ENCODE results near the gene MAPKAP1.
"Not testable (repeated sequence)": the region's sequence is repeated elsewhere in the genome, so short reads cannot be mapped to it uniquely, and the experiment has no call there.

Gene MAPKAP1

GRCh38 chr9:125730168-125730567 lies 23.2 kb upstream of the MAPKAP1 start:
- no peak for DNase-seq (ENCODE audit: low spot score)

DNA sequence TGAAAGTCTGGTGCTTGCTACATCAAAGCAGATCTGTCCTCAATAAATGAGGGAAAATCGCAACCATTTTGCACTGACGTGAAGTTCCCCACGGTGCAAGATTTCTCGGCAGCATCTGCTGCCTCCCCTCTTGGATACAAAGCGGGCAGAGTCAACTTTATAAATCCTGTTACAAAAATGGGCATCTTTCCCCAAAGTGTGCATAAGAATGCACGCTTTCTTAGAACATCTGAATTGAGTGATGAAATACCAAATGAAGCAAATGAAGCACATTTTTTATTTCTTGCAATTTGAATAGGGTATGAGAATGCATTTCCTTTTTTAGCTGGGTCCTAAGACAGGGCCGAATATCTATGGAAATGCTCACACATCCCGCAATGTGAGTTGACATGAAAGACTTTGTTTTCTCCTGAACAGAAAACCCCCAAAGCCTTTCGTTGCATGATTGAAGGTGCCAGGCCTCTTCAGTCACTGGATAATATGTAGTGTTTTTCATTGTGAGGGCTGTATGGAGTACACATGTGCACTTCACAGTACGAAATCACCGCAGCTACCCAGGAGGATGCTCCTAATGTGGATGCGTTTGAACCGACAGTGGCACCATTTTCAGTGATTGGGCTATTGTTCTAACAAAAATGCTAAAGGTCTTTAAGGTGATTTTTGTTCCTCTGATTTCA lies 19.6 kb upstream of the MAPKAP1 start:
- DNase-seq (ENCODE audit: low spot score): no peak

GRCh38 chr9:125707472-125707804 lies 430 bp upstream of the MAPKAP1 start:
- no peak for DNase-seq (ENCODE audit: low spot score)

- no peak for DNase-seq (ENCODE audit: low spot score)
Observed at GRCh38 chr9:125705893-125706292, 1.1 kb downstream of the MAPKAP1 start.

- DNase-seq (ENCODE audit: low spot score): no peak
Observed at GRCh38 chr9:125703662-125704061, 3.3 kb downstream of the MAPKAP1 start.

- no peak for DNase-seq (ENCODE audit: low spot score)
Observed at GRCh38 chr9:125701351-125701750, 5.7 kb downstream of the MAPKAP1 start.

- DNase-seq (ENCODE audit: low spot score): no peak
Observed at GRCh38 chr9:125700791-125701190, 6.2 kb downstream of the MAPKAP1 start.

DNA sequence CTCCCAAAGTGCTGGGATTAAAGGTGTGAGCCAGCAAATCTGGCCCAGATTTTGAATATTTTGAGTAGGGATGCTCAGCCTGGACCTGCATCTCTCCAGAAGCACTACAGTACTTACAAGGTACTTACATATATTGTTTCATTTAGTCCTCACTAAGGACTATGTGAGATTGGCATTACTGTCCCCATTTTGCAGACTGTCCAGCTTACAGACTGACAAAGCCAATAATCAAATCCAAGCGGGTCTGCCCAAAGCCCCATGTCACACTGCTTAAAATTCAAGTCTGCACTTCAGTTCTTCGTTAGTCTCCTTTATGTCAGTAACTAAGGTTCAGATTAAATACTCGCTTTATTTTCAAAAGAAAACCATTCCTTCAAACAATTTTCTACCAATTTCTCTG lies 7.1 kb downstream of the MAPKAP1 start:
- no peak for DNase-seq (ENCODE audit: low spot score)

DNA sequence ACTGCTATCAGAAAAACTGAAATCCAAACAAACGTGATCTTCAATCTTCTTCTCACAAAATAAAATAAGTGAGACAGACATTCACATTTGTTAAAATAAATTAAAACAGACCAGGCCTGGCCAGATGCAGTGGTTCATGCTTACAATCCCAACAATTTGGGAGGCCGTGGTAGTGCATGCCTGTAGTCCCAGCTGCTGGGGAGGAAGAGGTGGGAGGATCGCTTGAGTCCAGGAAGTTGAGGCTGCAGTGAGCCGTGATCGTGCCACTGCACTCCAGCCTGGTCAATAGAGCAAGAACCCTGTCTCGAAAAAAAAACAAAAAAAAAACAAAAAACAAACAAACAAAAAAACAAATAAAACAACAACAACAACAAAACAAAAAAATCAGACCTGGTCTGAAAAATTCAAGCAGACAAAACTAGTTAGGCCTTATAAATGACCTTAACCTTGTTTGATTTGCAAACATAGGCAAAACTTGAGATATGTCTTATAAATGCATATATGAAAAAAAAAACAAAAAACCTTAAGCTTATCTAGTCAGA lies 10.8 kb downstream of the MAPKAP1 start:
- DNase-seq (ENCODE audit: low spot score): no peak

DNA sequence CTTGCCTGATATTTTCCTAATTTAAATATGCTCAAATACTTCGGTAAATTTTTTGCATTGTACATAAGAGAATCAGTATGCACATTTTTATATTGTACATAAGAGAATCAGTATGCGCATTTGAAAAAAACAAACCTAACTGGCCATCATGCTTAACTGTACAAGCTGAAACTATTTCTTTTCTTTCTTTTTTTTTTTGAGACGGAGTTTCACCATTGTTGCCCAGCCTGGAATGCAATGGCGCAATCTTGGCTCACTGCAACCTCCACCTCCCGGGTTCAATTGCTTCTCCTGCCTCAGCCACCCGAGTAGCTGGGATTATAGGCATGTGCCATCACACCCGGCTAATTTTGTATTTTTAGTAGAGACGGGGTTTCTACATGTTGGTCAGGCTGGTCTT lies 11.5 kb downstream of the MAPKAP1 start:
- not testable (repeated sequence) for DNase-seq (ENCODE audit: low spot score)

DNA sequence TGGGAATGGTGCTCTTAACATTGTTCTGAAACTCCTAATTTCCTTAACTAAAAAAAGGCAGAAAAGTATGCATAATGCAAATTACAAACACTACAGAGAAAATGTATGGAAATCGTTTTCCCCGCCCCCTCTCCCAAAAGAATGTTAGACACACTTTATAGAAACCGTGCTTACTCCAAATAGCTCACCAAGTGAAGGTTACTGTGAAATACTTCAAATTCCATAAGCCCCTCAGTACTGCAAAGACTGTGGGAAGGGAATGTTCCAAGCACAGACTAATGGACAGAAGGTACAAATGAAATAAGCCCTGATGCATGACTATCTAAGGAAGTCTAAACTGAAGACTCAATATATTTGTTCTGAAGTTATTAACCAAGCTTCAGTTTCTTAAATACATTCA lies 12.5 kb downstream of the MAPKAP1 start:
- no peak for DNase-seq (ENCODE audit: low spot score)

GRCh38 chr9:125693492-125693891 lies 13.5 kb downstream of the MAPKAP1 start:
- not testable (repeated sequence) for DNase-seq (ENCODE audit: low spot score)

GRCh38 chr9:125691869-125692268 lies 15.1 kb downstream of the MAPKAP1 start:
- no peak for DNase-seq (ENCODE audit: low spot score)

DNA sequence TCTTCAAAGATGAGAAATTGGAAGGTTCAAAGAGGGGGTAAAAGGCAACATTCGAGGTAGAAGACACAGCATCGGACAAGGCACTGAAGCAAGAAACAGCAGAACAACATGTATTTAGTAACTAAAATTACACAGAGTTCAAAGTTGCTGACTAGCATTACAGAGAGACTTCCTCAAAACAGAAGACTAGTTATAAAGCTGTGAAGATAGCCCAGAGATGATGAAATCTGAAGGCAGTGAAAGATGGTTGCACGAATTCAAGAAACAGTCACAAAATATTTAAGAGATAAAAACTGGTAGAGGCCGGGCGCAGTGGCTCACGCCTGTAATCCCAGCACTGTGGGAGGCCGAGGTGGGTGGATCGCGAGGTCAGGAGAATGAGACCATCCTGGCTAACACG lies 16.3 kb downstream of the MAPKAP1 start:
- no peak for DNase-seq (ENCODE audit: low spot score)

- no peak for DNase-seq (ENCODE audit: low spot score)
Observed at GRCh38 chr9:125687163-125687863, 19.7 kb downstream of the MAPKAP1 start.

GRCh38 chr9:125685167-125685566 lies 21.8 kb downstream of the MAPKAP1 start:
- no peak for DNase-seq (ENCODE audit: low spot score)

DNA sequence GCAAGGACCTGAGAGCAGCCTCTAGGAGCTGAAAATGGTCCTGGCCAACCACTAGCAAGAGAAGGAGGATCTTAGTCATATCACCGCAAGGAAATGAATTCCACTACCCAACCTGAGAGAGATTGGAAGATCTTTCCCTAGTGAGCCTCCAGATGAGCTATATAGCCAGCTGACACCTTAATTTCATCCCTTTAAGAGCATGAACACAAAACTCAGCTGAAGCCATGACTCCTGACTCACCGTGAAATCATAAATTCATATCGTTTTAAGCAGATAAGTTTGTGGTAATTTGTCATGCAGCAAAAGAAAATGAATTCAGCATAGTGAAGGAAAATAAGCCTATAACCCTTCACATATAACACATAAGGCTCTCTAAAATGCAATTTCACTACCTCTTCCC lies 23.5 kb downstream of the MAPKAP1 start:
- no peak for DNase-seq (ENCODE audit: low spot score)

- no peak for DNase-seq (ENCODE audit: low spot score)
Observed at GRCh38 chr9:125682340-125682739, 24.7 kb downstream of the MAPKAP1 start.

- no peak for DNase-seq (ENCODE audit: low spot score)
Observed at GRCh38 chr9:125681657-125682056, 25.4 kb downstream of the MAPKAP1 start.

GRCh38 chr9:125681086-125681622 lies 25.9 kb downstream of the MAPKAP1 start:
- DNase-seq (ENCODE audit: low spot score): no peak

DNA sequence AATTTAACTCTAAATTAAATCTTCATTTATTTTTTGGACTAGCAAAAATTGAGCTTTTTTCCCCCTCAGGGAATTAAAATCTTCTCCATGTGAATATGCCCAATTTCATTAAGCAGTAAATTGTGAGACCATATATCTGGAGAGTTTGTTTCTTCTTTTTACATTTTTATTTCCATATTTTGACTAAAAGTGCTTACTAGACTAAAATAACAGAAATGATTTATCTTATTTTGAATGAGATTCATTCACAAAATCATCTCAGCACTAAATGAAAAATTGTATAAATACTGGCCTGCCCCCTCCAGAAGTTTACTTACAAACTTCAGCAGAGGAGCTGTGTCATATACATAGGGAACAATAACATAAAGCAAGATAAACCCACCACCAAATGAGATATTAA lies 26.6 kb downstream of the MAPKAP1 start:
- no peak for DNase-seq (ENCODE audit: low spot score)

GRCh38 chr9:125679597-125680189 lies 27.3 kb downstream of the MAPKAP1 start:
- no peak for DNase-seq (ENCODE audit: low spot score)

Measured in ecto neural progenitor cell (in vitro differentiated cells).